Psoas muscle (tissue), 8 donors: Measurements from ENCODE around the gene PTPRD. TPM values are rescaled to one million over a fixed set of nuclear protein-coding genes. Genes with fewer than 3 reads are reported as not detected.

ENCODE experiments used
- ATAC-seq, 4 donors: fragments of 200-7000 bp; cut with Tn5 transposase; one replicate each; pipeline ENCODE4 v1.9.1; 2020; ENCODE audit warnings: moderate library complexity in 3 of 4, mild to moderate bottlenecking in 2 of 4
- DNase-seq, 2 donors: peaks; one replicate each; pipeline ENCODE4 v3.0.0-alpha.2; 2020
- H3K27ac ChIP-seq: fragments of 200-600 bp; one replicate; pipeline ENCODE4 v1.8.0; 2022
- H3K27me3 ChIP-seq, 3 donors: fragments of 200-600 bp in 1 of 3; one replicate each; pipeline versions ENCODE4 v1.6.1 to v1.8.0; 2013 to 2022; ENCODE audit warnings: low read length in 2 of 3, mild to moderate bottlenecking in 2 of 3, moderate library complexity in 1 of 3; ENCODE audit not compliant: insufficient read depth in 3 of 3
- H3K36me3 ChIP-seq, 2 donors: fragments of 200-600 bp in 1 of 2; one replicate each; pipeline versions ENCODE4 v1.6.1 to v1.8.0; 2013 to 2022; ENCODE audit warnings: low read depth in 1 of 2, mild to moderate bottlenecking in 1 of 2, moderate library complexity in 1 of 2; ENCODE audit not compliant: insufficient read depth in 1 of 2
- H3K4me1 ChIP-seq: fragments of 200-600 bp; one replicate; pipeline ENCODE4 v1.8.0; 2022
- H3K4me3 ChIP-seq: fragments of 200-600 bp; one replicate; pipeline ENCODE4 v1.8.0; 2022; ENCODE audit warnings: mild to moderate bottlenecking
- H3K9me3 ChIP-seq: fragments of 200-600 bp; one replicate; pipeline ENCODE4 v1.8.0; 2022
- WGBS, 3 donors: extraction: QIAGEN DNeasy Blood & Tissue Kit; methylation state at CpG; one replicate each; pipeline versions ENCODE4 v1.1.6 to v1.1.7; 2013; 5-methylcytosine and 5-hydroxymethylcytosine counted together
- intact Hi-C, 2 donors: fragments of 100-400 bp; cut with DNase I; formaldehyde crosslinking; loops; one replicate each; pipeline versions ENCODE4 v1.11.0 to v1.14.2; 2022
- polyA plus RNA-seq, 3 donors: library from polyadenylated mRNA; stranded (reverse); fragments of 200-250 nt; gene quantifications; one replicate each; pipeline ENCODE4 v1.2.3, GENCODE V29; 2013
- total RNA-seq, 4 donors: library from RNA; stranded (reverse); fragmentation: NEBNext Ultra II Directional in 2 of 4; extraction: Animal tissue kit (Norgen Biotek cat#: 25700) in 2 of 4; gene quantifications; one replicate each; pipeline versions ENCODE4 v1.2.1 to v1.2.4, GENCODE V29; 2021 to 2023
- TF ChIP-seq, protein P1 (sequence below): fragments of 200-600 bp; IDR thresholded peaks from one replicate; pipeline ENCODE4 v1.8.0; 2022; ENCODE audit warnings: antibody characterized with exemption
- donor health status: healthy with polysubstance abuse.
- donor health status: DM: no; HTN: no; CAD: no; lungs with moderate emphysema.
- donor health status: Bipolar disorder and iron deficiency.
- donor health status: healthy.
- donor health status: DM: yes; HTN: yes; CAD: no.
- donor health status: DM: no; HTN: no; CAD: no.
- donor health status: DM: no; HTN: no; CAD: no.
- donor health status: DM: yes; HTN: yes; CAD: no.

PTPRD gene
- total and polyA plus RNA-seq, 7 donors = 0.44 to 3.1 (median 0.91) TPM

- no peaks in the 10 kb centered on the region for H3K36me3 ChIP-seq
- no peak for ATAC-seq
- H3K9me3 ChIP-seq = no peaks in the 10 kb centered on the region
- H3K4me3 ChIP-seq = no peak overlapping the region
- no peak for DNase-seq
- no peaks in the 10 kb centered on the region for H3K4me1 ChIP-seq
- TF ChIP-seq, protein P1, sequence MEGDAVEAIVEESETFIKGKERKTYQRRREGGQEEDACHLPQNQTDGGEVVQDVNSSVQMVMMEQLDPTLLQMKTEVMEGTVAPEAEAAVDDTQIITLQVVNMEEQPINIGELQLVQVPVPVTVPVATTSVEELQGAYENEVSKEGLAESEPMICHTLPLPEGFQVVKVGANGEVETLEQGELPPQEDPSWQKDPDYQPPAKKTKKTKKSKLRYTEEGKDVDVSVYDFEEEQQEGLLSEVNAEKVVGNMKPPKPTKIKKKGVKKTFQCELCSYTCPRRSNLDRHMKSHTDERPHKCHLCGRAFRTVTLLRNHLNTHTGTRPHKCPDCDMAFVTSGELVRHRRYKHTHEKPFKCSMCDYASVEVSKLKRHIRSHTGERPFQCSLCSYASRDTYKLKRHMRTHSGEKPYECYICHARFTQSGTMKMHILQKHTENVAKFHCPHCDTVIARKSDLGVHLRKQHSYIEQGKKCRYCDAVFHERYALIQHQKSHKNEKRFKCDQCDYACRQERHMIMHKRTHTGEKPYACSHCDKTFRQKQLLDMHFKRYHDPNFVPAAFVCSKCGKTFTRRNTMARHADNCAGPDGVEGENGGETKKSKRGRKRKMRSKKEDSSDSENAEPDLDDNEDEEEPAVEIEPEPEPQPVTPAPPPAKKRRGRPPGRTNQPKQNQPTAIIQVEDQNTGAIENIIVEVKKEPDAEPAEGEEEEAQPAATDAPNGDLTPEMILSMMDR = no peak
- no peaks in the 10 kb centered on the region for H3K27me3 ChIP-seq
- intact Hi-C loops = no loop called here
- WGBS, 3 donors = 67 to 73% (median 72%) methylated on average over 6 of the region's 6 CpGs
- no peak overlapping the region for H3K27ac ChIP-seq
Measured at GRCh38 chr9:8401961-8402705, 2210.7 kb downstream of the PTPRD start.

- intact Hi-C loops = no loop called here
- TF ChIP-seq, protein P1 = no peak
- WGBS, 3 donors = 83 to 100% (median 91%) methylated on average over 1 of the region's 1 CpG
Measured at GRCh38 chr9:8400378-8400777, 2212.4 kb downstream of the PTPRD start.

GRCh38 chr9:8395022-8395421, 2217.8 kb downstream of the PTPRD start:
- no peaks in the 10 kb centered on the region for H3K27me3 ChIP-seq
- intact Hi-C loops = no loop called here
- DNase-seq = no peak
- no peak for ATAC-seq
- no peaks in the 10 kb centered on the region for H3K36me3 ChIP-seq
- TF ChIP-seq, protein P1 = no peak
- 82 to 89% (median 86%) methylated on average over 4 of the region's 4 CpGs for WGBS, 3 donors
- no peak overlapping the region for H3K4me3 ChIP-seq
- no peaks in the 10 kb centered on the region for H3K4me1 ChIP-seq
- H3K27ac ChIP-seq = no peak overlapping the region
- H3K9me3 ChIP-seq = no peaks in the 10 kb centered on the region

More at GRCh38 chr9:8400378-8400777, 2212.4 kb downstream of the PTPRD start:
- H3K27me3 ChIP-seq = no peaks in the 10 kb centered on the region
- ATAC-seq (no peak), DNase-seq (no peak)
- H3K4me3 ChIP-seq = no peak overlapping the region
- no peak overlapping the region for H3K27ac ChIP-seq
- H3K9me3 ChIP-seq = no peaks in the 10 kb centered on the region
- H3K4me1 ChIP-seq = no peaks in the 10 kb centered on the region
- H3K36me3 ChIP-seq = no peaks in the 10 kb centered on the region

DNA sequence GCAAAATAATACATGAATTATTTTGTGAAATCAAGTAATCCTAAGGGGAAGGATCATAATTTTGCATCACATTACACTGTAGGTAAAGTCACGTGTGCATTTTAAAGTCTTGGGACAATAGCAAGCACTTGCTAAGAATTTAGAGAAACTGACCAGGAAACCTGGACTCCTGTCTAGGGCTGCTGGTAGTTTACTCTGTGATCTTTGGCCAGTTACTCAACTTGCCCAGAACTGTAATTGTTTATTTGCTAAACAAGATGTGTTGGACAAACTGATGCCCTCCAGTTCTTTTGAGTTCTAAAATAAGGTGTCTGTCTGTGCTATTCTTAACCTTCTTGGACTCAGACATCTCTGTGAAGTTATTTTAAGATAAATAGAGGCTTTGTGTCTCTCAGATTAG, 2218.5 kb downstream of the PTPRD start:
- no peak overlapping the region for H3K27ac ChIP-seq
- H3K27me3 ChIP-seq = no peaks in the 10 kb centered on the region
- 84 to 92% (median 92%) methylated on average over 1 of the region's 1 CpG for WGBS, 3 donors
- H3K36me3 ChIP-seq = no peaks in the 10 kb centered on the region
- no peaks in the 10 kb centered on the region for H3K9me3 ChIP-seq
- no peak overlapping the region for H3K4me3 ChIP-seq
- TF ChIP-seq, protein P1 = no peak
- ATAC-seq = no peak
- intact Hi-C loops = no loop called here
- no peaks in the 10 kb centered on the region for H3K4me1 ChIP-seq
- DNase-seq = no peak

DNA sequence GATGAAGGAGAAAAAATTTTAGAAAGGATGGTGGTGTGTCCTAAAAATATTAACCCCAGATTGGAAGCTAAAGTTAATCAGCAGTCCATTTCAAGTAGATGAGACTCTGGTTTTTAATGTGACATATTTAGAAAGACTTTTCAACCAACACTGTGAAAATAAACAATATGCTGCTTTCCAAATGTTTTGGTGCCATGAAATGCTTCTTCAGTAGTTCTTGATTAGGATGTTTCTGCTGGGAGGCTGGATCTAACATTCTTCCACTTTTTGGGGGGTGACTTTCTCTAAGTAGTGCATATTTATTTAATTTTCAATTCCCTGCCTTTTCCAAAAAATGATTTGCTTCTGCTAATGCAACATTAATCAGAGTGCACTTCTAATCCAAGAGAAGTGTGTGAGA, 2219.9 kb downstream of the PTPRD start:
- Histone ChIP-seq H3K36me3 (no peaks in the 10 kb centered on the region), H3K4me1 (no peaks in the 10 kb centered on the region), H3K27ac (no peak overlapping the region), H3K27me3 (no peaks in the 10 kb centered on the region), H3K4me3 (no peak overlapping the region), H3K9me3 (no peaks in the 10 kb centered on the region)
- intact Hi-C loops = no loop called here
- TF ChIP-seq, protein P1 = no peak
- no peak for ATAC-seq
- DNase-seq = no peak
